Subcutaneous adipose tissue (tissue), 4 donors: ENCODE results near the gene COLQ. TPM values are rescaled to one million over a fixed set of nuclear protein-coding genes. Genes with fewer than 3 reads are reported as not detected.

Experiments
- total RNA-seq, 4 donors: library from RNA; depleted of rRNA; stranded (reverse); fragments of >200 nt; gene quantifications; one replicate each; pipeline ENCODE4 v1.1.0, GENCODE V29; 2016
- TF ChIP-seq, protein P1 (sequence below): fragments of 450-650 bp; IDR thresholded peaks from one replicate; pipeline ENCODE4 v1.5.1; 2016; ENCODE audit warnings: low read depth, mild to moderate bottlenecking, control low read depth, antibody characterized with exemption, moderate library complexity

Gene COLQ
- total RNA-seq, 4 donors from 2014 or later, result 2.0 to 5.1 (median 3.5) TPM

DNA sequence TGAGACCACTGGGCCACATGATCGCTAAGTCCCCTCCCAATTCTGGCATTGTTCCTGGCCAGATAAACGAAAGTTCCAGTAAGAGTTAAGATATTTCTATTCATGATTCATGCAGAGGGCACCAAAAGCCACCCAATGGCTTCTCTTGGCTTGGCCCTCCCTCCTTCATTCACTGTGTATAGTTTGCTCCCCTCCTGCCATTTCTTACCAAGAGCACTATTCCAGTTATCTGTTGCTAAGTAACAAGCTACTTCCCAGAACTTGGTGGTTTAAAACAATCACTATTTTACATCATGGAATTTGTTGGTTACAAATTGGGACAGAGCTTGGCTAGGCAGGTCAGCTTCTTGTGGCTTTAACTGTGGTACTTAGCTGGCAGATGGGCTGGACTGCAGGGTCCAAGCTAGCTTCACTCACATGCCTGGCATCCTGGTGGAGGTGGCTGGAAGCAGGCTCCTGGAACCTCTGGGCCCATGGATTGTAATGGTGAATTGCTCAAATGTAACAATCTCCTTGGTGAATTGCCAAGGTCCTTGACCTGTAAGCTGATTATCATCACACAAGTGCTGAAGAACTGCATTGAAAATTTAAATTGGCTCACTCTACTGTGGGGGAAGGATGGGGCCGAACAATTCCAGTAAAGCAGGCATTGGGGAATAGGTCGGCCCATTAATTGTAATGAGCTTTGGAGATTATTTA, 77.5 kb downstream of the COLQ start:
- TF ChIP-seq, protein P1, sequence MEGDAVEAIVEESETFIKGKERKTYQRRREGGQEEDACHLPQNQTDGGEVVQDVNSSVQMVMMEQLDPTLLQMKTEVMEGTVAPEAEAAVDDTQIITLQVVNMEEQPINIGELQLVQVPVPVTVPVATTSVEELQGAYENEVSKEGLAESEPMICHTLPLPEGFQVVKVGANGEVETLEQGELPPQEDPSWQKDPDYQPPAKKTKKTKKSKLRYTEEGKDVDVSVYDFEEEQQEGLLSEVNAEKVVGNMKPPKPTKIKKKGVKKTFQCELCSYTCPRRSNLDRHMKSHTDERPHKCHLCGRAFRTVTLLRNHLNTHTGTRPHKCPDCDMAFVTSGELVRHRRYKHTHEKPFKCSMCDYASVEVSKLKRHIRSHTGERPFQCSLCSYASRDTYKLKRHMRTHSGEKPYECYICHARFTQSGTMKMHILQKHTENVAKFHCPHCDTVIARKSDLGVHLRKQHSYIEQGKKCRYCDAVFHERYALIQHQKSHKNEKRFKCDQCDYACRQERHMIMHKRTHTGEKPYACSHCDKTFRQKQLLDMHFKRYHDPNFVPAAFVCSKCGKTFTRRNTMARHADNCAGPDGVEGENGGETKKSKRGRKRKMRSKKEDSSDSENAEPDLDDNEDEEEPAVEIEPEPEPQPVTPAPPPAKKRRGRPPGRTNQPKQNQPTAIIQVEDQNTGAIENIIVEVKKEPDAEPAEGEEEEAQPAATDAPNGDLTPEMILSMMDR, result no peak

DNA sequence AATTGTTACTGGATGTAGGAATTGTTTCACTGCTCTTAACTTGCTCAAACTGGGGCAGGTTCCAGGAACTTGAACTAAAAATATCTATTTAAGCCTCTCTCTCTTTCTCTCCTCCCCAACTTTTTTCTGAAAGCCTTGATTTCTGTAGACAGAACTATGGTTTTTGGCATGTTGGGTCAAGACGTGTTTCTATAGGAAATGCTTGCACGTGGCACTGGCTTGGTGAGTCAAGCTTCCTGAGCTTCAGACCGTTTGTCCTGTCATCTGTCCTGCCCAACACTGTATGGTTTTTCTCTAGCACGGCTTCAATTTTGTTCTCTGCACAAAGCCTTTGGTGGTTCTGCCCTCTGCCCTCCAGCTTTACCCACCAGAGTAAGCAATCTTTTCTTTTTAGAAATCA, 80.6 kb downstream of the COLQ start:
- TF ChIP-seq, protein P1, result no peak

DNA sequence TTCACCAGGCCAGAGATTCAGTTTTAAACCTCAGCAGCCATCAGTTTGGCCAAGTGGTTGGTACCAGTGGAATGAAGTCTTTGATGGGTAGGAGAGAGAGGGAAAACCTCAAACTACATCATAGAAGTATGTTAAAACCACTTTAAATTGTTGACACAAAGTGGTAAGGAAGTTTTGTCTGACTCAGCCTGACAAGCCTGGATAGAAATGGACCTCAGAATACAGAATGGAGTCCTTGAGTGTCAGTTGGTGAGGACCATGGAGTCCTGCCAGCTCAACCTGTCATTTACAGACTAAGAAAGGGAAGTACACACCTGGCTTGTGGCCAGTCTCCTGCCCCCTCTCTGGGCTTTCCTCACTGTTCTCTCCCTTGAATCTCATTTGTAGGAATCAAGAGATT, 82.0 kb downstream of the COLQ start:
- TF ChIP-seq, protein P1, result no peak

DNA sequence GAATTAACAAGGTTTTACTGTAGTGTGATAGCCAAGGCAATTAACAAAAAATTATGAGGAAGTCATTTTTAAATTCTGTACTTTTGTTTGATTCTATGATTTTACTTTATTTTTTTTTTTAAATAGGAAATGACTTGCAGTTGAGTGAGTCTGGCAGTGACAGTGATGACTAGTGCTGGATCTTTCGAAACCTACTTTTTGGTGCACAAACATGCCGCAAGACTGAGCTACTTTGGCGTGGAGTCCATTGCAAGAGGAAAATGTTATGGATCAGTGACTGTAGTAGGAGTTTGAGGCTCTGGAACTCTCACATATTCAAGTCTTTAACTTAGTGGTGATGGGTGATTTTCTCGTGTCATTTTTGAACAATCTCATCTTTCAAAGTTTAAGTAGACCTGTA, 82.5 kb downstream of the COLQ start:
- TF ChIP-seq, protein P1, result no peak

DNA sequence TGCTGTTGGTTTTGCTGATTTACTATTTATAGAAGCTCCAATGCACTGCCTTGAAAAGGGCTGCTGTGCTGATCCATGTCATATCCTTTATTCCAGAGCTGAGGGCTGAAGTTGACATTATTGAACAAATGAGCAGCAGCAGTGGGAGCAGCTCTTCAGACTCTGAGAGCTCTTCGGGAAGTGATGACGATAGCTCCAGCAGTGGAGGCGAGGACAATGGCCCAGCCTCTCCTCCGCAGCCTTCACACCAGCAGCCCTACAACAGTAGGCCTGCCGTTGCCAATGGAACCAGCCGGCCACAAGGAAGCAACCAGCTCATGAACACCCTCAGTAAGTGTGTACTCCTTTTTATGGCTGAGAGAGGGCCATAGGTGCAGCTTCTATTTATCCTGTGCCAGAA, 85.3 kb downstream of the COLQ start:
- TF ChIP-seq, protein P1, result no peak

DNA sequence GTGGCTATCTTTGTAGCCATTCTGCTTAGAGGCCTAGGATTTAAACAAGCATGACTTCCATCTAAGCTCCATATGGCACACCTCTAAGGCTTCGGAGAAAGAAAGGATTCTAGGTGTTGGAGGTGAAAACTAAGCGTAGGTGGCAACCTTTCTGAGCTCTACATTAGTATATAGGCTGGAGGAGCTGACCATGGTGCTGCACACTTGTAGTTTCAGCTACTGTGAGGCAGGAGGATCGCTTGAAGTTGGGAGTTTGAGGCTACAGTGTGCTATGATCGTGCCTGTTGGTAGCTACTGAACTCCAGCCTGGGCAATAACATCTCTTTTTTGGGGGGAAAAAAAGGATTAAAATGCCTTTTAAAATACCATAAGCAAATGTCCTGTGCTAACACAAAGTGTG, 86.8 kb downstream of the COLQ start:
- TF ChIP-seq, protein P1, result no peak

DNA sequence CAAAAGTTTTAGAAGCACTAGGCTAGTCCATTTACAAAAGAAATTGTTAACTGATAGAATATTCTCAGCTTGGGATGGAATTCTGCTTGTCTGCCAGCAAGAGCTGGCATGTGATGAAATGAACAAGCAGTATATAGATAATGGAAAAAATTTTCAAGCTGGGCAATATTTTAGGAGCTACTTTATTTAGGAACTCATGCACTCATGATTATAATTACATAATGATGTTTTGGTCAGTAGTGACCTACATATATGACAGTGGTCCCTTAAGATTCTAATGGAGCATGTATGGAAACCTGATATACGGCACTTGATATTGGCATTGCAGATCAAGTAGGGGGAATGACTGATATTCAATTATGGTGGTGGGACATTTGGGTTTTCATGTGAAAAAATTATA, 88.0 kb downstream of the COLQ start:
- TF ChIP-seq, protein P1, result no peak
